Endothelial cell (in vitro differentiated cells): ENCODE results near the gene RIPK1. TPM values are rescaled to one million over a fixed set of nuclear protein-coding genes. Genes with fewer than 3 reads are reported as not detected.

Experiments used
- DNase-seq: peaks from one replicate; pipeline ENCODE4 v3.0.0; 2021; ENCODE audit warnings: low spot score
- H3K27ac Mint-ChIP-seq: one replicate; pipeline ENCODE4 v1.8.0; 2021; ENCODE audit warnings: mixed read lengths, inconsistent platforms; ENCODE audit not compliant: unreplicated experiment
- H3K27me3 Mint-ChIP-seq: one replicate; pipeline ENCODE4 v1.8.0; 2021; ENCODE audit warnings: mild to moderate bottlenecking, moderate library complexity, mixed read lengths, inconsistent platforms; ENCODE audit not compliant: unreplicated experiment
- H3K36me3 Mint-ChIP-seq: one replicate; pipeline ENCODE4 v1.8.0; 2021; ENCODE audit warnings: mild to moderate bottlenecking, low read depth, mixed read lengths, inconsistent platforms; ENCODE audit not compliant: unreplicated experiment
- H3K4me1 Mint-ChIP-seq: one replicate; pipeline ENCODE4 v1.8.0; 2021; ENCODE audit warnings: mild to moderate bottlenecking, mixed read lengths, inconsistent platforms; ENCODE audit not compliant: unreplicated experiment
- H3K4me3 Mint-ChIP-seq: one replicate; pipeline ENCODE4 v1.8.0; 2021; ENCODE audit warnings: mild to moderate bottlenecking, mixed read lengths, inconsistent platforms; ENCODE audit not compliant: unreplicated experiment
- H3K9me3 Mint-ChIP-seq: one replicate; pipeline ENCODE4 v1.8.0; 2021; ENCODE audit warnings: mixed read lengths, inconsistent platforms; ENCODE audit not compliant: unreplicated experiment
- CTCF ChIP-seq: fragments of 200-600 bp; sonication (generic); IDR thresholded peaks from one replicate; pipeline ENCODE4 v1.5.0; 2021; ENCODE audit warnings: antibody characterized with exemption; ENCODE audit not compliant: unreplicated experiment
- total RNA-seq: library from RNA; stranded (reverse); fragmentation: NEBNext Ultra II Directional; extraction: Animal tissue kit (Norgen Biotek cat#: 25700); gene quantifications from one replicate; pipeline ENCODE4 v1.2.1, GENCODE V29; 2021; ENCODE audit not compliant: unreplicated experiment

RIPK1 gene
- total RNA-seq, 1 donor from 2014 or later: 34.7 TPM

GRCh38 chr6:3071568-3071967 lies 3.3 kb downstream of the RIPK1 start:
- peaks cover 16% of the 10 kb centered on the region for H3K36me3 Mint-ChIP-seq
- H3K27me3 Mint-ChIP-seq: peaks cover 17% of the 10 kb centered on the region
- H3K9me3 Mint-ChIP-seq: no peaks in the 10 kb centered on the region
- DNase-seq: no peak
- H3K4me3 Mint-ChIP-seq: no peak overlapping the region
- H3K4me1 Mint-ChIP-seq: peaks cover 31% of the 10 kb centered on the region
- TF ChIP-seq CTCF: no peak
- H3K27ac Mint-ChIP-seq: no peak overlapping the region

- DNase-seq: no peak
- H3K36me3 Mint-ChIP-seq: peaks cover 21% of the 10 kb centered on the region
- no peak overlapping the region for H3K27ac Mint-ChIP-seq
- H3K27me3 Mint-ChIP-seq: peaks cover 16% of the 10 kb centered on the region
- no peak overlapping the region for H3K4me3 Mint-ChIP-seq
- TF ChIP-seq CTCF: no peak
- peaks cover 34% of the 10 kb centered on the region for H3K4me1 Mint-ChIP-seq
- no peaks in the 10 kb centered on the region for H3K9me3 Mint-ChIP-seq
Measured at GRCh38 chr6:3072798-3073197, 4.5 kb downstream of the RIPK1 start.

GRCh38 chr6:3073382-3073781 lies 5.1 kb downstream of the RIPK1 start:
- Mint-ChIP-seq H3K4me1 (peaks cover 34% of the 10 kb centered on the region), H3K36me3 (peaks cover 27% of the 10 kb centered on the region), H3K4me3 (no peak overlapping the region), H3K27me3 (peaks cover 13% of the 10 kb centered on the region), H3K27ac (no peak overlapping the region), H3K9me3 (no peaks in the 10 kb centered on the region)
- DNase-seq: no peak
- no peak for TF ChIP-seq CTCF

GRCh38 chr6:3075772-3076113 lies 7.4 kb downstream of the RIPK1 start:
- H3K4me3 Mint-ChIP-seq: no peak overlapping the region
- peaks cover 40% of the 10 kb centered on the region for H3K36me3 Mint-ChIP-seq
- peaks cover 3% of the 10 kb centered on the region for H3K27me3 Mint-ChIP-seq
- H3K9me3 Mint-ChIP-seq: no peaks in the 10 kb centered on the region
- H3K4me1 Mint-ChIP-seq: peaks cover 27% of the 10 kb centered on the region
- no peak for DNase-seq
- H3K27ac Mint-ChIP-seq: no peak overlapping the region
- no peak for TF ChIP-seq CTCF

- peaks cover 29% of the 10 kb centered on the region for H3K4me1 Mint-ChIP-seq
- H3K27me3 Mint-ChIP-seq: peaks cover 2% of the 10 kb centered on the region
Measured at GRCh38 chr6:3076320-3076719, 8.0 kb downstream of the RIPK1 start.

More at GRCh38 chr6:3076320-3076719, 8.0 kb downstream of the RIPK1 start:
- DNase-seq: no peak
- no peak for TF ChIP-seq CTCF
- Mint-ChIP-seq H3K27ac (no peak overlapping the region), H3K9me3 (no peaks in the 10 kb centered on the region), H3K36me3 (peaks cover 46% of the 10 kb centered on the region), H3K4me3 (no peak overlapping the region)
